Testis (tissue), 2 donors: Measurements from ENCODE around the gene SCIN.

Experiments
- CTCF ChIP-seq, 3 experiments: fragments of 450-650 bp in 2 of 3; fragments of 200-600 bp in 1 of 3; sonication (generic) in 1 of 3; IDR thresholded peaks; one replicate each; pipeline ENCODE4 v1.5.1; 2016 to 2019; ENCODE audit warnings: antibody characterized with exemption in 3 of 3, mild to moderate bottlenecking in 2 of 3, moderate library complexity in 1 of 3
- POLR2A ChIP-seq: fragments of 450-650 bp; IDR thresholded peaks from one replicate; pipeline ENCODE4 v1.6.1; 2017; ENCODE audit warnings: antibody characterized with exemption, mild to moderate bottlenecking, moderate library complexity

- TF ChIP-seq CTCF (IDR thresholded peaks at IDR 0.05) (peak in 1 of 3 experiments; percentile 29), POLR2A (no peak)
Measured at GRCh38 chr7:12683678-12684585, 113.4 kb downstream of the SCIN start.
